H1 (cell line): ENCODE results near the gene ARID2. TPM values are rescaled to one million over a fixed set of nuclear protein-coding genes. Genes with fewer than 3 reads are reported as not detected.

ENCODE experiments used
- CTCF ChIP-seq, 3 experiments: IDR thresholded peaks; 1 replicate in 2 of 3; 2 replicates in 1 of 3; pipeline versions ENCODE4 v1.5.1 to v1.6.1; 2011; ENCODE audit warnings: low read length in 3 of 3, mild to moderate bottlenecking in 3 of 3, inconsistent platforms in 2 of 3, low read depth in 1 of 3, moderate library complexity in 1 of 3; ENCODE audit not compliant: insufficient read depth in 1 of 3; ENCODE audit errors: control extremely low read depth in 1 of 3
- KDM4A ChIP-seq: IDR thresholded peaks from one replicate; pipeline ENCODE4 v1.7.1; 2012; ENCODE audit warnings: low read depth, mild to moderate bottlenecking, moderate library complexity, low read length, inconsistent platforms; ENCODE audit not compliant: severe bottlenecking
- KDM5A ChIP-seq: fragments of 200-600 bp; IDR thresholded peaks from 2 replicates; pipeline ENCODE4 v1.7.1; 2012; ENCODE audit warnings: mild to moderate bottlenecking, low read length, inconsistent platforms, mixed read lengths
- POLR2AphosphoS5 ChIP-seq: IDR thresholded peaks from 2 replicates; pipeline ENCODE4 v1.6.1; 2011; ENCODE audit warnings: low read depth, low read length
- polyA plus RNA-seq, 7 experiments: library from polyadenylated mRNA; depleted of rRNA in 3 of 7; stranded (reverse) in 5 of 7; unstranded in 2 of 7; fragments of >200 nt in 5 of 7; fragments of 200-250 nt in 2 of 7; gene quantifications; 1 replicate in 5 of 7; 2 replicates in 1 of 7; 4 replicates in 1 of 7; pipeline versions ENCODE4 v1.2.1 to v1.2.3, GENCODE V29; 2011 to 2013; ENCODE audit warnings: missing spikeins in 2 of 7, mixed read lengths in 2 of 7
- total RNA-seq: library from RNA; stranded (reverse); fragmentation: NEBNext Ultra II Directional; extraction: Animal tissue kit (Norgen Biotek cat#: 25700); gene quantifications from 2 replicates; pipeline ENCODE4 v1.2.1, GENCODE V29; 2021

ARID2 gene
- total and polyA plus RNA-seq, 2 of the 8 experiments (the other 6 are each of a cell fraction or from before 2014, with no cell fraction given), result 32.0 to 45.2 TPM

- peak; percentile 91 to 96 (median 93) for TF ChIP-seq CTCF (IDR thresholded peaks at IDR 0.05; ENCODE audit: control extremely low read depth in 1 of 3, insufficient read depth in 1 of 3, low read depth in 1 of 3, low read length in 3 of 3)
- no peak for TF ChIP-seq KDM5A
- TF ChIP-seq POLR2AphosphoS5, result peak; percentile 87
- peak; percentile 38 for TF ChIP-seq KDM4A
These were observed 775 bp upstream of the ARID2 start (continued) for GRCh38 chr12:45728630-45729232.
